ENCODE results near the gene TSPAN18.
A peak's percentile ranks its signal among the peaks of the same experiment; 100 is the strongest.

Gene TSPAN18

DNA sequence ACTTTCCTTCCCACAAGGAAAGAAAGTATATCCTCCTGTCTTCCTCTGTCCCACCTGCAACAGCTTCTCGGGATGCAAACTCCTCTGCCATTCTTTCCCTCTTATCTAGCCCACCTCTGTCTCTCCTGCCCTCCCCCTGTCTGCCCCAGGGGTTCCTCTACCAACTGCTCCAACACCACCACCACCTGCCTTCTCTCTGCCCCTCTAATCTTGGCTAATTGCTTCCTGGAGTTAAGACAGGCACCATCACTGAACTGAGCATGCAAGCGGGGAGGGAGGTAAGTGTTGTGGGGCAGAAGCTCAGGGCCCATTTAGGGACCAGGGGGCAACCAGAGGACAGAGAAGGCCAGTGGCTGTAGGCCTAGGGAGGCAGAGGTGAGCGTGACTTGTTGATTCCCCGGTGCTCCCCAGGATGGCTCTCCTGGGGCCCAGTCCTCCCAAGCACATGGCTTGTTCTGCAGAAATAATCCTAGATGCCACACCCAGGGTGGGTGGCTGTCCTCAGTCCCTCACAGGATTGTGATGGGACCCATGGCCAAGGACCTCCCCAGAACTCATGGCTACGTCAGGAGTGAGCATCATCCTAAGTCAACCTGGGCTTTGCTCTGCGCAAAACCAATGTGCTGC is 112.8 kb downstream of the TSPAN18 start:
- no peak for DNase-seq (ENCODE audit: low read depth)
- TF ChIP-seq, protein P1, sequence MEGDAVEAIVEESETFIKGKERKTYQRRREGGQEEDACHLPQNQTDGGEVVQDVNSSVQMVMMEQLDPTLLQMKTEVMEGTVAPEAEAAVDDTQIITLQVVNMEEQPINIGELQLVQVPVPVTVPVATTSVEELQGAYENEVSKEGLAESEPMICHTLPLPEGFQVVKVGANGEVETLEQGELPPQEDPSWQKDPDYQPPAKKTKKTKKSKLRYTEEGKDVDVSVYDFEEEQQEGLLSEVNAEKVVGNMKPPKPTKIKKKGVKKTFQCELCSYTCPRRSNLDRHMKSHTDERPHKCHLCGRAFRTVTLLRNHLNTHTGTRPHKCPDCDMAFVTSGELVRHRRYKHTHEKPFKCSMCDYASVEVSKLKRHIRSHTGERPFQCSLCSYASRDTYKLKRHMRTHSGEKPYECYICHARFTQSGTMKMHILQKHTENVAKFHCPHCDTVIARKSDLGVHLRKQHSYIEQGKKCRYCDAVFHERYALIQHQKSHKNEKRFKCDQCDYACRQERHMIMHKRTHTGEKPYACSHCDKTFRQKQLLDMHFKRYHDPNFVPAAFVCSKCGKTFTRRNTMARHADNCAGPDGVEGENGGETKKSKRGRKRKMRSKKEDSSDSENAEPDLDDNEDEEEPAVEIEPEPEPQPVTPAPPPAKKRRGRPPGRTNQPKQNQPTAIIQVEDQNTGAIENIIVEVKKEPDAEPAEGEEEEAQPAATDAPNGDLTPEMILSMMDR (conservative IDR thresholded peaks at IDR 0.05; ENCODE audit: control insufficient read depth, insufficient read depth, low read depth, low read length), result no peak
- no peak overlapping the region for H3K4me3 ChIP-seq (ENCODE audit: control insufficient read depth, low read depth, low read length)

- DNase-seq (ENCODE audit: low read depth), result no peak
- no peak overlapping the region for H3K4me3 ChIP-seq (ENCODE audit: control insufficient read depth, low read depth, low read length)
- TF ChIP-seq, protein P1 (conservative IDR thresholded peaks at IDR 0.05; ENCODE audit: control insufficient read depth, insufficient read depth, low read depth, low read length), result no peak
Measured at GRCh38 chr11:44840085-44840478, 113.3 kb downstream of the TSPAN18 start.

DNA sequence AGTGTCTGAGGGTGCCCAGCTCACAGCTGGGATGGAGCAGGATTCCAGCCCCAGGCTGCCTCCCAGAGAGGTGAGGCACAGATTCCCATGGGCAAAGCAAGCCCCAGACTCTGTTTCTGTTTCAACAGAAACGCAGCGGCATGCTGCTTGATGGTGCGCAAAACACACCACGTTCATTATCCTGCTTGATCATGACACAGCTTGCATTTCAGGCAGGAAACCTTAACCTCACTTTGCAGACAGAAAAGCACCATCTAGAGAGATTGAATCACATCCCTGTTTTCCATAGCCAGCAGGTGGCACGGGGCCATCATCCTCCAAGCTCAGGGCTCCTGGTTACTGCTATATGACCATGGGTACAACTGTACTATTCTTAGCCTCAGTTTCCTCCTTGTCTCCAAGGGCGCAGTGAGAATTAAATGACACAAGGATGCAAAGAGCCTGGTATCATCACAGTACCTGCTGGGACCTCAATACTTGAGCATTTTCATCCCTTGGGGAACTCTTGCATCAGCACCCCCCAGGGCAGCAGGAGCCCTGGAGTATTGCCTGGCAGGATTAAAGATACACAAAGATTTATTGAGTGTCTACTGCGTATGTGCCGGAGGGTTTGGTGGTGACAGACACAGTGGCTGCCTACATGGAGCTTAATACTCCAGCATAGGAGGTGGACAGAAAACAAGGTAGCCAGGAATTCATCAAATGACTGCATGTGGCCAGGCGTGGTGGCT is 113.9 kb downstream of the TSPAN18 start:
- no peak for DNase-seq (ENCODE audit: low read depth)
- H3K4me3 ChIP-seq (ENCODE audit: control insufficient read depth, low read depth, low read length), result no peak overlapping the region
- TF ChIP-seq, protein P1 (conservative IDR thresholded peaks at IDR 0.05; ENCODE audit: control insufficient read depth, insufficient read depth, low read depth, low read length), result no peak

- peak; percentile 75 for DNase-seq (ENCODE audit: low read depth)
- TF ChIP-seq, protein P1 (conservative IDR thresholded peaks at IDR 0.05; ENCODE audit: control insufficient read depth, insufficient read depth, low read depth, low read length), result no peak
- no peak overlapping the region for H3K4me3 ChIP-seq (ENCODE audit: control insufficient read depth, low read depth, low read length)
Measured at GRCh38 chr11:44842220-44842619, 115.5 kb downstream of the TSPAN18 start.

DNA sequence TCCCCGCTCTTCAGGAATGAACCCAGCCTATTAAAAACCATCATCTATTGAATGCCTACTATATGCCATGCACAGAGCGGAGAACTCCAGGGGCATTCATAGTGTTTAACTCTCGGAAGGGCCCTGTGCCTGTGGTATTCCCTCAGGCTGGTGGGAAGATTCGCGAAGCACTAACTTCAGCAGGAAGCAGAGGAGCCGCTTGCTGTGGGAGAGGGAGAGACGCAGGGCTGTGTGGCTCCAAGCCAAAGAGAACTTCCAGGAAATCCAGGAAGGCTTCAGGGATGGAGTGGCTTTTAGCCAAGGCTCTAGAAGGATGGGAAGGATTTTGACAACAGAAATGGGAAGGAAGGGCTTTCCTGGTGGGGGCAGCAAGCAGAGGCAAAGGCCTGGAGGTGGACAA is 120.1 kb downstream of the TSPAN18 start:
- no peak overlapping the region for H3K4me3 ChIP-seq (ENCODE audit: control insufficient read depth, low read depth, low read length)
- DNase-seq (ENCODE audit: low read depth), result no peak
- TF ChIP-seq, protein P1 (conservative IDR thresholded peaks at IDR 0.05; ENCODE audit: control insufficient read depth, insufficient read depth, low read depth, low read length), result no peak

- no peak overlapping the region for H3K4me3 ChIP-seq (ENCODE audit: control insufficient read depth, low read depth, low read length)
- no peak for DNase-seq (ENCODE audit: low read depth)
- TF ChIP-seq, protein P1 (conservative IDR thresholded peaks at IDR 0.05; ENCODE audit: control insufficient read depth, insufficient read depth, low read depth, low read length), result no peak
Measured at GRCh38 chr11:44847316-44847715, 120.6 kb downstream of the TSPAN18 start.

All from fibroblast of mammary gland (primary cell).